ENCODE data around the gene ATG9A. TPM values are rescaled to one million over a fixed set of nuclear protein-coding genes. Genes with fewer than 3 reads are reported as not detected.

ATG9A gene
- total RNA-seq, 1 donor = 60.8 TPM

GRCh38 chr2:219225350-219225749, 4.1 kb downstream of the ATG9A start:
- H3K27ac ChIP-seq (ENCODE audit: low read depth, low read length) = no peak overlapping the region
- no peak for DNase-seq (ENCODE audit: insufficient read length, low spot score, missing footprints)
- H4K20me1 ChIP-seq (ENCODE audit: insufficient read depth, low read length) = peaks cover 20% of the 10 kb centered on the region
- H3K9me3 ChIP-seq (ENCODE audit: low read depth, low read length) = no peaks in the 10 kb centered on the region
- H3K4me3 ChIP-seq (ENCODE audit: insufficient read depth, low read length) = no peak overlapping the region
- H3K27me3 ChIP-seq (ENCODE audit: insufficient read depth, low read length) = no peaks in the 10 kb centered on the region
- H2AFZ ChIP-seq (ENCODE audit: low read length) = no peak overlapping the region
- no peak for TF ChIP-seq CTCF (IDR thresholded peaks at IDR 0.05; ENCODE audit: extremely low read depth, low read depth, low read length)
- H3K4me2 ChIP-seq (ENCODE audit: insufficient read depth, low read length) = no peak overlapping the region
- H3K79me2 ChIP-seq (ENCODE audit: insufficient read depth, low read length) = peaks cover 28% of the 10 kb centered on the region
- H3K36me3 ChIP-seq (ENCODE audit: insufficient read depth, low read length) = peaks cover 49% of the 10 kb centered on the region
- peaks cover 18% of the 10 kb centered on the region for H3K4me1 ChIP-seq (ENCODE audit: insufficient read depth, low read length)

GRCh38 chr2:219223831-219224610, 5.4 kb downstream of the ATG9A start:
- Histone ChIP-seq H3K4me2 (ENCODE audit: insufficient read depth, low read length) (no peak overlapping the region), H2AFZ (ENCODE audit: low read length) (no peak overlapping the region), H3K27me3 (ENCODE audit: insufficient read depth, low read length) (no peaks in the 10 kb centered on the region), H3K4me1 (ENCODE audit: insufficient read depth, low read length) (peaks cover 21% of the 10 kb centered on the region), H3K4me3 (ENCODE audit: insufficient read depth, low read length) (no peak overlapping the region), H4K20me1 (ENCODE audit: insufficient read depth, low read length) (peaks cover 24% of the 10 kb centered on the region), H3K27ac (ENCODE audit: low read depth, low read length) (no peak overlapping the region), H3K79me2 (ENCODE audit: insufficient read depth, low read length) (peaks cover 26% of the 10 kb centered on the region), H3K36me3 (ENCODE audit: insufficient read depth, low read length) (peaks cover 57% of the 10 kb centered on the region), H3K9me3 (ENCODE audit: low read depth, low read length) (no peaks in the 10 kb centered on the region)
- DNase-seq (ENCODE audit: insufficient read length, low spot score, missing footprints) = peak; percentile 67
- no peak for TF ChIP-seq CTCF (IDR thresholded peaks at IDR 0.05; ENCODE audit: extremely low read depth, low read depth, low read length)

GRCh38 chr2:219221957-219222518, 7.4 kb downstream of the ATG9A start:
- TF ChIP-seq CTCF (IDR thresholded peaks at IDR 0.05; ENCODE audit: extremely low read depth, low read depth, low read length) = no peak
- Histone ChIP-seq H3K27ac (ENCODE audit: low read depth, low read length) (no peak overlapping the region), H2AFZ (ENCODE audit: low read length) (no peak overlapping the region), H3K4me3 (ENCODE audit: insufficient read depth, low read length) (no peak overlapping the region), H4K20me1 (ENCODE audit: insufficient read depth, low read length) (peaks cover 12% of the 10 kb centered on the region), H3K4me1 (ENCODE audit: insufficient read depth, low read length) (peaks cover 23% of the 10 kb centered on the region), H3K9me3 (ENCODE audit: low read depth, low read length) (no peaks in the 10 kb centered on the region), H3K36me3 (ENCODE audit: insufficient read depth, low read length) (peaks cover 57% of the 10 kb centered on the region), H3K27me3 (ENCODE audit: insufficient read depth, low read length) (no peaks in the 10 kb centered on the region), H3K79me2 (ENCODE audit: insufficient read depth, low read length) (peaks cover 6% of the 10 kb centered on the region), H3K4me2 (ENCODE audit: insufficient read depth, low read length) (no peak overlapping the region)
- DNase-seq (ENCODE audit: insufficient read length, low spot score, missing footprints) = peak; percentile 19

- Histone ChIP-seq H4K20me1 (ENCODE audit: insufficient read depth, low read length) (peaks cover 12% of the 10 kb centered on the region), H3K4me3 (ENCODE audit: insufficient read depth, low read length) (no peak overlapping the region), H2AFZ (ENCODE audit: low read length) (no peak overlapping the region), H3K79me2 (ENCODE audit: insufficient read depth, low read length) (peaks cover 3% of the 10 kb centered on the region), H3K9me3 (ENCODE audit: low read depth, low read length) (no peaks in the 10 kb centered on the region), H3K36me3 (ENCODE audit: insufficient read depth, low read length) (peaks cover 61% of the 10 kb centered on the region), H3K4me2 (ENCODE audit: insufficient read depth, low read length) (no peak overlapping the region), H3K27me3 (ENCODE audit: insufficient read depth, low read length) (no peaks in the 10 kb centered on the region), H3K4me1 (ENCODE audit: insufficient read depth, low read length) (peaks cover 23% of the 10 kb centered on the region), H3K27ac (ENCODE audit: low read depth, low read length) (no peak overlapping the region)
- peak; percentile 21 for DNase-seq (ENCODE audit: insufficient read length, low spot score, missing footprints)
- no peak for TF ChIP-seq CTCF (IDR thresholded peaks at IDR 0.05; ENCODE audit: extremely low read depth, low read depth, low read length)
Measured at GRCh38 chr2:219220652-219221402, 8.6 kb downstream of the ATG9A start.

Data from osteoblast (primary cell).